GM11168 (cell line): ENCODE measurements around the gene RNF166.

Experiments used
- in situ Hi-C: fragments of 300-500 bp; cut with MboI; formaldehyde crosslinking; loops from one replicate; pipeline ENCODE4 v1.12.0; 2022; ENCODE audit warnings: low sequenced_read_pairs; ENCODE audit not compliant: unreplicated experiment

Gene RNF166

GRCh38 chr16:88739977-88740726 is 33.9 kb upstream of the RNF166 start:
- in situ Hi-C loops: loop anchor here (10.0 kb wide), 1 partner anchor 45 kb away; the partner anchor contains the start of gene PIEZO1

DNA sequence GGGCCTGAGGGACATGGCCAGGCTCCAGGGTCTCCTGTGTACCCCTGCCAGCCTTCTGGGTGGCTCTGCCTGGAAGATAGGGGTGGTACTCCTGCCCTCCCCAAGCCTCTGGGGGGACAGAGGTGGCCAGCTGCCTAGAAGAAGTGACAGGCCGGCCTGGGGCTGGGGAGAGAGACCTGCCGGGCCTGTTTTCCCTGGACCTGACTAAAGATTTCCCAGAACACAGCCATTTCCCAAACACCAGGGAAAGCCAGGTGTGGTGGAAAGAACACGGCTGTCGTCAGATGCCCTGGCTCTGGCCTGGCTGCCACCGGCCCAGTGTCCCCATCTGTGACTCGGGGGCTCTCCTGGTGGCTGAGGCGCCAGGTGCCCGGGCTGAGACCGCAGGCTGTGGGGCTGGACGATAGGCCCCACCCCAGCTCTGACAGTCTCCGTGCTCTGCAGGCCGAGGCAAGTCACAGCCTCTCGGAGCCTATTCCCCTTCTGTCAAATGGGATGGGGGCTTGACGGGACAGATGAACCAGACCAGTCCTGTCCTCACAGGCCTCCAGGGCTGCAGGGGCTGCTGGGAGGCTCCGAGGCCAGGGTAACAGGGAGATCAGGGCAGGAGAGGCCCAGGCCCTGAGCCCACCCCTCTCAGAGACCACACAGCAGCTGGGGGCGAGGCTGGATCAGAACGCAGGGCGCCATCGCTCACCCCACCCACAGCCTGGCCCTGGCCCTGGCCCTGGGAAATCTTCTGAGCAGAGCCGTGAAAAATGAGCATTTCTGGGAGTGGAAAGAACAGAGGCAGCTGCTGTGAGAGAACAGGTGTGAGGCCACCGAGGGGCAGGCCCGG is 33.1 kb upstream of the RNF166 start:
- in situ Hi-C loops: loop anchor here (10.0 kb wide), 1 partner anchor 45 kb away; the partner anchor contains the start of gene PIEZO1

DNA sequence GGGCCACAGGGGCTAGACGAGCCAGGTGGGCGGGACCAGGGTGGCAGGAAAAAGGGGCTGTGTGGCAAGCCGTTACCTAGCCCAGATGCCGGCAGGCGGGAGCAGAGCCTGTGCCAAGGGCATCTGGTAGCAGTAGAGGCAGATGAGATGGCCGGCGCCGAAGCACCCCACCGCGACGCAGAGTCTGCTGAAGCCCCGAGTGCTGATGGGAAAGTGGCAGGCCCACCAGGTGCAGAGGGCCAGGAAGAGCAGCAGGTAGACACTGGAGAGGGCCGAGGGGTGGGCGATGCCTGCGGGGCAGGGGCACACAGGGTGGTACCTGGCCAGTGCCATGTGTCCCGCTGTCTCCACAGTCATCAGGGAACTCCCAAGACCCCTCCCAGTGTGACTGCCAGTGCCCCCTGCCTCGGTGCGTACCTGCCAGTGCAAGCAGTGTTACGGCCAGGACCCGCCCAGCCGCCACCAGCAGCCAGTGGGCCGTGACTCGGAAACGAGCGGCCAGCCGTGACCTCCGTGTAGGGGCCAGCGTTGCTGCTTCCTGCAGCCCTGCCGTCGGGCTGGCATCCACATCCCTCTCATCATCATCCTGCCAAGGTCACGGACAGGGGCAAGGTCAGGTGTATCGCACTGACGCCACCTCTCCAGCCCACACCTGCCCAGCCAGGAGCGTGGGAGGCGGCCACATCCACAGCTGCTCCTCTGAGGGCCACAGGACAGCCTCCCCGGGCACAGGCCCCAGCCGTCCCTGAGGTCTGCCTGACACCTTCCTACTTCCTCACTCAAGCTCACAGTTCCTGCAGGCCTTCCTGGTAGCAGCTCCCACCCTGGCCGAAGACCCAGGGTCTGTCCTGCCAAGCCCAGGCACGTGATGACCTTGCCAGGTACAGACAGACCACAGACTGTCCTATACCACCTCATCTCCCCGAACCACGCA is 32.2 kb upstream of the RNF166 start:
- in situ Hi-C loops: loop anchor here (10.0 kb wide), 1 partner anchor 46 kb away; the partner anchor contains the start of gene PIEZO1

GRCh38 chr16:88737298-88738150 is 31.3 kb upstream of the RNF166 start:
- in situ Hi-C loops: loop anchor here (10.0 kb wide), 1 partner anchor 47 kb away; the partner anchor contains the start of gene PIEZO1

GRCh38 chr16:88736496-88736895 is 30.3 kb upstream of the RNF166 start:
- in situ Hi-C loops: loop anchor here (10.0 kb wide), 1 partner anchor 48 kb away; the partner anchor contains the start of gene PIEZO1

GRCh38 chr16:88736088-88736487 is 29.9 kb upstream of the RNF166 start:
- in situ Hi-C loops: loop anchor here (10.0 kb wide), 1 partner anchor 49 kb away; the partner anchor contains the start of gene PIEZO1

GRCh38 chr16:88735616-88736015 is 29.4 kb upstream of the RNF166 start:
- in situ Hi-C loops: loop anchor here (10.0 kb wide), 1 partner anchor 49 kb away; the partner anchor contains the start of gene PIEZO1

DNA sequence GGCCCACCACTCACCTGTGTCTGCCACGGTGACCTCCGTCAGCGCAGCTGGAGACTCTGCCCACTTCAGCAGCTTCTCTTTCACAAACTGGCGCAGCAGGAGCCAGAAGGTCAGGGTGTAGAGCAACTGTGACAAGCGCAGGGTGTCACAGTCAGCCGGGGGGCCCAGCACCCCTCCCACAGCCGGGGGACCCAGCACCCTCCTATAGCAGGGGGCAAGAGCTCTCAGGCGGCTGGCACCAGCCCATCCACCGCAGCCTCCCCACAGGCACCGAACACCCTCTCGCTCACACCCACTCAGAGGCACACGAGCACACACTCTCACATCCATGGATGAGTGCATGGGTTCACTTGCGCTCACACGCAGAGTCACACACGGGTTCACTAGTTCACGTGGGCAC is 28.9 kb upstream of the RNF166 start:
- in situ Hi-C loops: loop anchor here (10.0 kb wide), 1 partner anchor 50 kb away; the partner anchor contains the start of gene PIEZO1

DNA sequence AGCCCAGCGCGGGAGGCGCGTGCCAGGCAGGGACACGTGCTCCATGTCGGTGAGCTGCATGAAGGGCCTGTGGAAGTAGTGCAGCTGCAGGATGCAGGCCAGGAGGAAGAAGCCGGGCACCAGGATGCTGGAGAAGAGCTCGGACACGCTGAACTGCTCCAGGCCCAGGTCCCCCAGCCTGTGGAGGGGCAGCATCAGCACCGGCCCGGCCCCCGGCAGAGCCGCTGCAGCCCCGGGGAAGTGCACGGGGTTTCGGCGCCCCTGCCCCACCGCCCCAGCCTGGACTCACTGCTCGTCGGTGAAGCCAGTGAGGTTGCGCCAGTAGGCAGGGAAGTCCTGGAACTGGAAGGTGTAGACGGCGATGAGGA is 28.1 kb upstream of the RNF166 start:
- in situ Hi-C loops: loop anchor here (10.0 kb wide), 1 partner anchor 50 kb away; the partner anchor contains the start of gene PIEZO1

DNA sequence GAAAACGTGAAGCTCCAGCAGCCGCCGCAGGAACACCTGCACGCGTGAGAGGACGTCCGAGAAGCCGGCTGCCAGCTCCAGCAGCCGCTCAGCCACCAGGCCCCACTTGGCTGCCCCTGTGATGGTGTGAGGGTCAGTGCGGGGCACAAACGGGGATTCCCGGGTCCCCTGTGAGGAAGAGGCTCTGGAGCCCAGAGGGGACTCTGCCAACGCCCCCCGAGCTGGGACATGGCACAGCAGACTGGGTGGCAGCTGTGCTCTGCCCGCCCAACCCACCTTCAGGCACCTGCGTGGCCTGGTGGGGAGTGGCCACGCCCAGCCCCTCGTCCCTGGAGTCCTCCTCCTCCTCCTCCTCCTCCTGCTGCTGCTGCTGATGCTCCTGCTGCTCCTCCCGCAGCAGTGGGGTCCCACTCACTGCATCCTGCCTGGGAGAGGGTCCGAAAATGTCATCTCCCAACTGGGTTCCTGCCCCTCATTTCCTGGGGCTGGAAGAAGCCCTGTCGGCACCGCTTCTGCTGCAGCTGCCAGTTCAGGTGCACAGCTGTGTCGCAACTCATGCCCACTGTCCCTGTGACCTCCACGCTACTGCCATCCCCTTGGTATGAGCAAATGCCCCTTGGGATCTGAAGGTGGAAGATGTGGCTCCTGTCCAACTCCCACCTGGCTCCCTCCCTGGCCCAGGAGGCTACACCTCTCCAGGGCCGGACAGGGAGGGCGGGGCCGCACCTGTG is 27.6 kb upstream of the RNF166 start:
- in situ Hi-C loops: loop anchor here (10.0 kb wide), 1 partner anchor 51 kb away; the partner anchor contains the start of gene PIEZO1

DNA sequence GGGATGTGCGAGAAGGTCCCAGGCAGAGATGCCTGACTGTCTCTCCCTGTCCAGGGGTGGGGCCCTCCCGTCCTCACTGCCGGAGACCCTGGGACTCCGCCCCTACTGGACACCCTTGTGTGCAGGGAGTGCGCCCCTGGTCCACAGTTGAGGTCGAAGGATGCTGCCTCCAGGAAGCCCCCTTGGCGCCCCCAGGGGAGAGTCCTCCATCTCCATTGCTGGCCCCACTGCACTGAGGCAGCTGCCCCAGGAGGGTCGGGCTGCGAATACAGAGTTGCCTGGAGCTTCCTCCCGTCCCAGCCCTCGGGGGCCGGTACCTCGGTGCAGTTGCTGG is 26.7 kb upstream of the RNF166 start:
- in situ Hi-C loops: loop anchor here (10.0 kb wide), 1 partner anchor 52 kb away; the partner anchor contains the start of gene PIEZO1

GRCh38 chr16:88732172-88732960 is 26.2 kb upstream of the RNF166 start:
- in situ Hi-C loops: loop anchor here (10.0 kb wide), 1 partner anchor 52 kb away; the partner anchor contains the start of gene PIEZO1

- in situ Hi-C loops: loop anchor here (10.0 kb wide), 1 partner anchor 53 kb away; the partner anchor contains the start of gene PIEZO1
Observed at GRCh38 chr16:88731699-88732098, 25.5 kb upstream of the RNF166 start.

DNA sequence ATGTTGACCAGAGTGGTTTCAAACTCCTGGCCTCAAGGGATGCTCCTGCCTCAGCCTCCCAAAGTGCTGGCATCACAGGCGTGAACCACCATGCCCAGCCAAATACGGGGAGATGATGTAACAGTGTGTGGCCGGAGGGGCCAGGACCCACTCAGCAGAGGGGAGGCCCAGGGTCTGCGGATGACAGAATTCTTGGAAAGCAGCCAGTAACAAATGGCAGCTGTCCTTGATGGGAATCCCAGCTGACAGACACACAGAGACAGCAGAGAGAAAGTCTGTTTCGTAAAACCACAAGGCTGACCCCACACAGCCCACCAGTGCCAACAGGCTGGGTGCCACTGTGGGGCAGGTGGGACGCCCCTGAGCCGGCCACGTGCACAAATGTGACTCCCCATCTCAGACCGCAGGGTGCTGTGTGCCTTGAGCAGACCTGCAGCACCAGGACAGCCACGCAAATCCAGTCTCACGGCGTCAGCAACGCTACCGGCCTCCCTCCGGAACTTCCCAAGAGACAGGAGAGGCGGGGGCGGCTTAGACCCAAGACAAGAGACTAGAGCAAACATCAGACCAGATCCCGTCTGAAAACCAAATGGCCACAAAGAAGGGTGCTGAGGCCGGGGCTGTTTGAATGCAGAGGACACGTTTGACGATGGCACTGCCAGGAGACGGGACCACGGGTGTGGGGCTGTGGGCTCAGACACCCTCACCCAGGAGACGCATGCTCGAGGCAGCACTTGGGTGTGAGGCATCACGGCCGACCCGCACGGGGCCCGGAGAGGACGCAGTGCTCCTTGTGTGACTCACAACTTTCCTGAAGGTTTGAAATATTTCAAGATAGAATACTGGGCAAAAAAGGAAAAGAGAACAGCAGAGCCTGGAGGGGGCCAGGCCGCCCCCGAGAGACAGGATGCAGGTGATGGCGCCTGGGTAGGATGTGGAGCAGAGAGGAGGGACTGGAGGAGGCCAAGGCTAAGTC is 24.7 kb upstream of the RNF166 start:
- in situ Hi-C loops: loop anchor here (10.0 kb wide), 1 partner anchor 54 kb away; the partner anchor contains the start of gene PIEZO1

GRCh38 chr16:88727871-88728270 is 21.7 kb upstream of the RNF166 start:
- in situ Hi-C loops: no loop called here

DNA sequence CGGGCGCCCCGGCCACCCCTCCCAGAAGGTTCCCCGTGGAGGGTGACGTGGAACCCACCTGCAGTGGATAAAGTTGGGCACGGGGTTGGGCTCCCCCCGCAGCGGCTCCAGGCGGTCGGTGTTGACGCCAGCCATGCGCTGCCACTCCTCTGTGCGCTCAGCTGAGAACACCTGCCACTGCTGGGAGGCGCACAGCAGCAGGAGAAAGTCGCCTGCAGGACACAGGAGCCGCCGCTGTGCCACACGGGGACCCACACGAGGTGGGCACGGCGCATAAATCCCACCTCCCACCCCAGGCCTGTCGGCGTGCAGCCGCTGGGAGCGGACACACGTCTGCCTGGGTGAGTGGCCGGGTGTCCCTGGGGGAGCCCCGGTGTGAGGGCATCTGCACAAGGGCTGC is 20.8 kb upstream of the RNF166 start:
- in situ Hi-C loops: no loop called here
